Body of pancreas (tissue), 4 donors: ENCODE results near the gene ASXL1.

Experiments used
- POLR2A ChIP-seq, 3 donors: fragments of 450-650 bp; IDR thresholded peaks; one replicate each; pipeline ENCODE4 v1.6.1; 2016; ENCODE audit warnings: antibody characterized with exemption in 3 of 3, mild to moderate bottlenecking in 2 of 3
- TF ChIP-seq, protein P1 (sequence below), 7 experiments: fragments of 450-650 bp in 4 of 7; fragments of 200-600 bp in 3 of 7; sonication (generic) in 3 of 7; IDR thresholded peaks; one replicate each; pipeline ENCODE4 v1.5.1; 2016 to 2019; ENCODE audit warnings: antibody characterized with exemption in 7 of 7

DNA sequence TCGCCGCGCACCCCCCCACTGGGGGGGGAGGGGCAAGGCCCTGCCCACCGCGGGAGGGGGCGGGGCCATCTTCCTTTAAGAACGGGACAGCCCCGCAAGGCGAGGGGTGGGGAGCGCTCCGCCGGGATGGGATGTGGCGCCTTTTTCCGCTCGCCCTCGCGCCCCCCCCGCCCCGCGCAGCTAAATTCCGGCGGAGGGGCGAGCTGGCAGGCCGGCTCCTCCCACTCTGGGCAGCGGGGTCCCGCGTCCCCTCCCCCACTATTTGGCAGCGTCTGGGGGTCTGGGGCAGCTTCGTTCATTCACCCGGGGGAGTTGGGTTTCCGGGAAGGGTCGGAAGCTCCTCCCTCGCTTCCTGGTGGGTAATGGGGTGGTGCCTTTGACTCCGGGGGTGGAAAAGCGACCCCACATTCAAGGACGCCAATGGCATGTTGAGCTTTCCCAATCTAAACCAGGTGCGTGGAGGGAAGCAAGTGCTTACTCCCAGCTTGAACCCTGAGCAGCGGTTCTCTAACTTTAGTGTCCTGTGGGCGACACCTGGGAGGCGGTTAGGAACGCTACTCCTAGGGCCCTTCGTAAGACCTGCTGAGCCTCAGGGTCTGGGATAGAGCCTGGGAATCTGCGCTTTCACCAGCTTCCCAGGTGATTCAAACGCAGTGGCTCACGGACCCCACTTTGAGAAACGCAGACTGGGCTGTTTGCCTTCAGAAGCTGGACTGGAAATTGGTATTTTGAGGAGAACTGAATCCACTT, 927 bp downstream of the ASXL1 start:
- TF ChIP-seq, protein P1, sequence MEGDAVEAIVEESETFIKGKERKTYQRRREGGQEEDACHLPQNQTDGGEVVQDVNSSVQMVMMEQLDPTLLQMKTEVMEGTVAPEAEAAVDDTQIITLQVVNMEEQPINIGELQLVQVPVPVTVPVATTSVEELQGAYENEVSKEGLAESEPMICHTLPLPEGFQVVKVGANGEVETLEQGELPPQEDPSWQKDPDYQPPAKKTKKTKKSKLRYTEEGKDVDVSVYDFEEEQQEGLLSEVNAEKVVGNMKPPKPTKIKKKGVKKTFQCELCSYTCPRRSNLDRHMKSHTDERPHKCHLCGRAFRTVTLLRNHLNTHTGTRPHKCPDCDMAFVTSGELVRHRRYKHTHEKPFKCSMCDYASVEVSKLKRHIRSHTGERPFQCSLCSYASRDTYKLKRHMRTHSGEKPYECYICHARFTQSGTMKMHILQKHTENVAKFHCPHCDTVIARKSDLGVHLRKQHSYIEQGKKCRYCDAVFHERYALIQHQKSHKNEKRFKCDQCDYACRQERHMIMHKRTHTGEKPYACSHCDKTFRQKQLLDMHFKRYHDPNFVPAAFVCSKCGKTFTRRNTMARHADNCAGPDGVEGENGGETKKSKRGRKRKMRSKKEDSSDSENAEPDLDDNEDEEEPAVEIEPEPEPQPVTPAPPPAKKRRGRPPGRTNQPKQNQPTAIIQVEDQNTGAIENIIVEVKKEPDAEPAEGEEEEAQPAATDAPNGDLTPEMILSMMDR (IDR thresholded peaks at IDR 0.05) = no peak
- peak in 2 of 3 donors; percentile 28 to 37 for TF ChIP-seq POLR2A (IDR thresholded peaks at IDR 0.05)
